ENCODE data around the gene PLEKHB2. TPM values are rescaled to one million over a fixed set of nuclear protein-coding genes. Genes with fewer than 3 reads are reported as not detected.

Gene PLEKHB2
- total and polyA plus RNA-seq, 2 experiments from 2014 or later = 39.8 to 99.2 TPM

DNA sequence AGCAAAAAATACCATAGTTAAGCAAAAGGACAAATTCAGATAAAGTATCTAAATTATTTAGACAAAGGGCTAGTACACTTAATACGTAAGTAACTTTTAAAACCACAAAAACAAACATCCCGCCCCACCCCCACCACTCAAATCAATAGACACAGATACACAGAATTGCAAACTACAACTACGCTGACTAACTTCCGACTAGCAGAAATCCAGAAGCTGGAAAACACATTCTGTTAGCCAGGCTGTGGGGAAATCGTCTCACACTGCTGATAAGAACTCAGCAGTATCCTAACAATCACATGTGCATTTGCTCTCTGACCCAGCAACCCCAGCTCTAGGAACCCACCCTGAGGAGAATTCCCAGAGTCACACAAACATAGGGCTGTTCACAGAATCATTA lies 28.4 kb upstream of the PLEKHB2 start (continued):
- TF ChIP-seq, protein P1, sequence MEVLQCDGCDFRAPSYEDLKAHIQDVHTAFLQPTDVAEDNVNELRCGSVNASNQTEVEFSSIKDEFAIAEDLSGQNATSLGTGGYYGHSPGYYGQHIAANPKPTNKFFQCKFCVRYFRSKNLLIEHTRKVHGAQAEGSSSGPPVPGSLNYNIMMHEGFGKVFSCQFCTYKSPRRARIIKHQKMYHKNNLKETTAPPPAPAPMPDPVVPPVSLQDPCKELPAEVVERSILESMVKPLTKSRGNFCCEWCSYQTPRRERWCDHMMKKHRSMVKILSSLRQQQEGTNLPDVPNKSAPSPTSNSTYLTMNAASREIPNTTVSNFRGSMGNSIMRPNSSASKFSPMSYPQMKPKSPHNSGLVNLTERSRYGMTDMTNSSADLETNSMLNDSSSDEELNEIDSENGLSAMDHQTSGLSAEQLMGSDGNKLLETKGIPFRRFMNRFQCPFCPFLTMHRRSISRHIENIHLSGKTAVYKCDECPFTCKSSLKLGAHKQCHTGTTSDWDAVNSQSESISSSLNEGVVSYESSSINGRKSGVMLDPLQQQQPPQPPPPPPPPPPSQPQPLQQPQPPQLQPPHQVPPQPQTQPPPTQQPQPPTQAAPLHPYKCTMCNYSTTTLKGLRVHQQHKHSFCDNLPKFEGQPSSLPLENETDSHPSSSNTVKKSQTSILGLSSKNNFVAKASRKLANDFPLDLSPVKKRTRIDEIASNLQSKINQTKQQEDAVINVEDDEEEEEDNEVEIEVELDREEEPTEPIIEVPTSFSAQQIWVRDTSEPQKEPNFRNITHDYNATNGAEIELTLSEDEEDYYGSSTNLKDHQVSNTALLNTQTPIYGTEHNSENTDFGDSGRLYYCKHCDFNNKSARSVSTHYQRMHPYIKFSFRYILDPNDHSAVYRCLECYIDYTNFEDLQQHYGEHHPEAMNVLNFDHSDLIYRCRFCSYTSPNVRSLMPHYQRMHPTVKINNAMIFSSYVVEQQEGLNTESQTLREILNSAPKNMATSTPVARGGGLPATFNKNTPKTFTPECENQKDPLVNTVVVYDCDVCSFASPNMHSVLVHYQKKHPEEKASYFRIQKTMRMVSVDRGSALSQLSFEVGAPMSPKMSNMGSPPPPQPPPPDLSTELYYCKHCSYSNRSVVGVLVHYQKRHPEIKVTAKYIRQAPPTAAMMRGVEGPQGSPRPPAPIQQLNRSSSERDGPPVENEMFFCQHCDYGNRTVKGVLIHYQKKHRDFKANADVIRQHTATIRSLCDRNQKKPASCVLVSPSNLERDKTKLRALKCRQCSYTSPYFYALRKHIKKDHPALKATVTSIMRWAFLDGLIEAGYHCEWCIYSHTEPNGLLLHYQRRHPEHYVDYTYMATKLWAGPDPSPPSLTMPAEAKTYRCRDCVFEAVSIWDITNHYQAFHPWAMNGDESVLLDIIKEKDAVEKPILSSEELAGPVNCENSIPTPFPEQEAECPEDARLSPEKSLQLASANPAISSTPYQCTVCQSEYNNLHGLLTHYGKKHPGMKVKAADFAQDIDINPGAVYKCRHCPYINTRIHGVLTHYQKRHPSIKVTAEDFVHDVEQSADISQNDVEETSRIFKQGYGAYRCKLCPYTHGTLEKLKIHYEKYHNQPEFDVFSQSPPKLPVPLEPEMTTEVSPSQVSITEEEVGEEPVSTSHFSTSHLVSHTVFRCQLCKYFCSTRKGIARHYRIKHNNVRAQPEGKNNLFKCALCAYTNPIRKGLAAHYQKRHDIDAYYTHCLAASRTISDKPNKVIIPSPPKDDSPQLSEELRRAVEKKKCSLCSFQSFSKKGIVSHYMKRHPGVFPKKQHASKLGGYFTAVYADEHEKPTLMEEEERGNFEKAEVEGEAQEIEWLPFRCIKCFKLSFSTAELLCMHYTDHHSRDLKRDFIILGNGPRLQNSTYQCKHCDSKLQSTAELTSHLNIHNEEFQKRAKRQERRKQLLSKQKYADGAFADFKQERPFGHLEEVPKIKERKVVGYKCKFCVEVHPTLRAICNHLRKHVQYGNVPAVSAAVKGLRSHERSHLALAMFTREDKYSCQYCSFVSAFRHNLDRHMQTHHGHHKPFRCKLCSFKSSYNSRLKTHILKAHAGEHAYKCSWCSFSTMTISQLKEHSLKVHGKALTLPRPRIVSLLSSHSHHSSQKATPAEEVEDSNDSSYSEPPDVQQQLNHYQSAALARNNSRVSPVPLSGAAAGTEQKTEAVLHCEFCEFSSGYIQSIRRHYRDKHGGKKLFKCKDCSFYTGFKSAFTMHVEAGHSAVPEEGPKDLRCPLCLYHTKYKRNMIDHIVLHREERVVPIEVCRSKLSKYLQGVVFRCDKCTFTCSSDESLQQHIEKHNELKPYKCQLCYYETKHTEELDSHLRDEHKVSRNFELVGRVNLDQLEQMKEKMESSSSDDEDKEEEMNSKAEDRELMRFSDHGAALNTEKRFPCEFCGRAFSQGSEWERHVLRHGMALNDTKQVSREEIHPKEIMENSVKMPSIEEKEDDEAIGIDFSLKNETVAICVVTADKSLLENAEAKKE (CRISPR knock-in tag; IDR thresholded peaks at IDR 0.05) = no peak
- no peak for TF ChIP-seq EZH2phosphoT487 (IDR thresholded peaks at IDR 0.05; ENCODE audit: unreplicated experiment)
- no peak for TF ChIP-seq CREB1 (CRISPR knock-in tag; IDR thresholded peaks at IDR 0.05; ENCODE audit: low read depth)
- TF ChIP-seq, protein P2, sequence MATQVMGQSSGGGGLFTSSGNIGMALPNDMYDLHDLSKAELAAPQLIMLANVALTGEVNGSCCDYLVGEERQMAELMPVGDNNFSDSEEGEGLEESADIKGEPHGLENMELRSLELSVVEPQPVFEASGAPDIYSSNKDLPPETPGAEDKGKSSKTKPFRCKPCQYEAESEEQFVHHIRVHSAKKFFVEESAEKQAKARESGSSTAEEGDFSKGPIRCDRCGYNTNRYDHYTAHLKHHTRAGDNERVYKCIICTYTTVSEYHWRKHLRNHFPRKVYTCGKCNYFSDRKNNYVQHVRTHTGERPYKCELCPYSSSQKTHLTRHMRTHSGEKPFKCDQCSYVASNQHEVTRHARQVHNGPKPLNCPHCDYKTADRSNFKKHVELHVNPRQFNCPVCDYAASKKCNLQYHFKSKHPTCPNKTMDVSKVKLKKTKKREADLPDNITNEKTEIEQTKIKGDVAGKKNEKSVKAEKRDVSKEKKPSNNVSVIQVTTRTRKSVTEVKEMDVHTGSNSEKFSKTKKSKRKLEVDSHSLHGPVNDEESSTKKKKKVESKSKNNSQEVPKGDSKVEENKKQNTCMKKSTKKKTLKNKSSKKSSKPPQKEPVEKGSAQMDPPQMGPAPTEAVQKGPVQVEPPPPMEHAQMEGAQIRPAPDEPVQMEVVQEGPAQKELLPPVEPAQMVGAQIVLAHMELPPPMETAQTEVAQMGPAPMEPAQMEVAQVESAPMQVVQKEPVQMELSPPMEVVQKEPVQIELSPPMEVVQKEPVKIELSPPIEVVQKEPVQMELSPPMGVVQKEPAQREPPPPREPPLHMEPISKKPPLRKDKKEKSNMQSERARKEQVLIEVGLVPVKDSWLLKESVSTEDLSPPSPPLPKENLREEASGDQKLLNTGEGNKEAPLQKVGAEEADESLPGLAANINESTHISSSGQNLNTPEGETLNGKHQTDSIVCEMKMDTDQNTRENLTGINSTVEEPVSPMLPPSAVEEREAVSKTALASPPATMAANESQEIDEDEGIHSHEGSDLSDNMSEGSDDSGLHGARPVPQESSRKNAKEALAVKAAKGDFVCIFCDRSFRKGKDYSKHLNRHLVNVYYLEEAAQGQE (IDR thresholded peaks at IDR 0.05; ENCODE audit: unreplicated experiment) = no peak

DNA sequence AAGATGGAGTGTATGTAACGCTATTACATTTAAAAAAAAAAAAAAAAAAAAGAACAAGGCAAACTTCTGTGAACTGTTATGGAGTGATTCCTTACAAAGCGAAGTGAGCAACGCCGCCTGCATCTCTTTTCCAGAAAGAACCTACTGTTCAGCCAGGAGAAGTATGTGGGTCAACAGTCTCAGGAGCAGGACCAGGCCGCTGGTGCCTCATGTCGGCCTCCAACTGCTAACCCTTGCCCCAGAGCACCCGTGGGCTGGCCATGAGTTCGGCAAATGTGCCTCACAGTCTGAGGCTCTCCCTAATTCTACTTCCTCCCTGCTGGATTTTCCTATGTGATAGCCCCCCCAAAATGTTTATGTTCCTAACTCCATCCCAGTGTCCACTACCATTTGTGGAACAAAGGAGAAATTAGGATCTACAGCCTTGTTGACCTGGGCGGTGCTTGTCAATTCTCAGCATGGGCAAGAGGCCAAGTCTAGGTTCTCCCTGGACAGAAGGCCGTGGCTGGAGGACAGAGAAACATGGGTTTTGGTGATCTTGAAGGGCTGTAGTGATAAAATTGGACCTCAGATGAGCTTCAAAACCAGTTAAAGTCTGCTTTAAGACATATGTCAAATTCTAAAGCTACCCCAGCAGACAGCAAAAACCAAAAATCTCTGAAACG lies 27.8 kb upstream of the PLEKHB2 start:
- ATAC-seq (no peak), DNase-seq (ENCODE audit: low spot score) (no peak)
- Histone ChIP-seq H3K4me3 (no peak overlapping the region), H3K79me2 (replicated peaks; ENCODE audit: insufficient read depth) (peaks cover 100% of the 10 kb centered on the region), H3K4me2 (no peak overlapping the region), H3K27me3 (ENCODE audit: insufficient read depth) (no peaks in the 10 kb centered on the region), H3K27ac (ENCODE audit: low read depth) (no peak overlapping the region; the same call in 1 of the 2 replicates), H2AFZ (no peak overlapping the region), H3K36me3 (ENCODE audit: insufficient read depth) (peaks cover 36% of the 10 kb centered on the region), H3F3A (replicated peaks; ENCODE audit: low read depth) (0 out of 2 replicates have a peak, but pooled peaks cover 5% of the 10 kb centered on the region), H3K4me1 (ENCODE audit: insufficient read depth) (peaks cover 9% of the 10 kb centered on the region), H3K9me2 (ENCODE audit: insufficient read depth) (no peaks in the 10 kb centered on the region), H4K20me1 (replicated peaks; ENCODE audit: insufficient read depth) (peaks cover 86% of the 10 kb centered on the region)
- H3K9me3 Mint-ChIP-seq = no peaks in the 10 kb centered on the region
- no peak overlapping the region for H3K4me3 Mint-ChIP-seq
- peaks cover 89% of the 10 kb centered on the region for H3K36me3 Mint-ChIP-seq (ENCODE audit: low read depth)
- H3K27ac Mint-ChIP-seq = no peak overlapping the region
- peaks cover 7% of the 10 kb centered on the region for H3K27me3 Mint-ChIP-seq (ENCODE audit: insufficient read depth, low read depth, poor library complexity)
- H3K4me1 Mint-ChIP-seq = peaks cover 15% of the 10 kb centered on the region
- TF ChIP-seq EZH2phosphoT487 (IDR thresholded peaks at IDR 0.05; ENCODE audit: unreplicated experiment) (no peak), POLR2AphosphoS5 (IDR thresholded peaks at IDR 0.05; ENCODE audit: low read depth) (no peak), JUNB (IDR thresholded peaks at IDR 0.05; ENCODE audit: unreplicated experiment) (no peak), NANOG (IDR thresholded peaks at IDR 0.05; ENCODE audit: borderline replicate concordance) (no peak)

Measured in GM23338 (cell line).